Osteocyte (in vitro differentiated cells): ENCODE results near the gene ANKRD13D. TPM values are rescaled to one million over a fixed set of nuclear protein-coding genes. Genes with fewer than 3 reads are reported as not detected.
A peak's percentile ranks its signal among the peaks of the same experiment; 100 is the strongest.

Experiments used
- DNase-seq: peaks from one replicate; pipeline ENCODE4 v3.0.0; 2021; ENCODE audit warnings: mixed read lengths; ENCODE audit not compliant: unreplicated experiment; ENCODE audit errors: extremely low spot score
- H3K27ac Mint-ChIP-seq: one replicate; pipeline ENCODE4 v1.8.0; 2021; ENCODE audit warnings: mild to moderate bottlenecking, mixed read lengths; ENCODE audit not compliant: unreplicated experiment
- H3K27me3 Mint-ChIP-seq: one replicate; pipeline ENCODE4 v1.8.0; 2021; ENCODE audit warnings: mixed read lengths; ENCODE audit not compliant: unreplicated experiment
- H3K36me3 Mint-ChIP-seq: one replicate; pipeline ENCODE4 v1.8.0; 2021; ENCODE audit warnings: mixed read lengths; ENCODE audit not compliant: unreplicated experiment
- H3K4me1 Mint-ChIP-seq: one replicate; pipeline ENCODE4 v1.8.0; 2021; ENCODE audit warnings: mixed read lengths; ENCODE audit not compliant: unreplicated experiment
- H3K4me3 Mint-ChIP-seq: one replicate; pipeline ENCODE4 v1.8.0; 2021; ENCODE audit warnings: mild to moderate bottlenecking, moderate library complexity, mixed read lengths; ENCODE audit not compliant: unreplicated experiment
- H3K9me3 Mint-ChIP-seq: one replicate; pipeline ENCODE4 v1.8.0; 2021; ENCODE audit warnings: mixed read lengths; ENCODE audit not compliant: unreplicated experiment
- total RNA-seq: library from RNA; stranded (reverse); gene quantifications from 2 replicates; pipeline ENCODE4 v1.2.1, GENCODE V29; 2021
- TF ChIP-seq, protein P1 (sequence below): fragments of 200-600 bp; sonication (generic); IDR thresholded peaks from 2 replicates; pipeline ENCODE4 v1.5.0; 2021; ENCODE audit warnings: antibody characterized with exemption, mild to moderate bottlenecking, moderate library complexity

The ANKRD13D gene
- total RNA-seq, 1 donor from 2014 or later = 56.2 TPM

DNA sequence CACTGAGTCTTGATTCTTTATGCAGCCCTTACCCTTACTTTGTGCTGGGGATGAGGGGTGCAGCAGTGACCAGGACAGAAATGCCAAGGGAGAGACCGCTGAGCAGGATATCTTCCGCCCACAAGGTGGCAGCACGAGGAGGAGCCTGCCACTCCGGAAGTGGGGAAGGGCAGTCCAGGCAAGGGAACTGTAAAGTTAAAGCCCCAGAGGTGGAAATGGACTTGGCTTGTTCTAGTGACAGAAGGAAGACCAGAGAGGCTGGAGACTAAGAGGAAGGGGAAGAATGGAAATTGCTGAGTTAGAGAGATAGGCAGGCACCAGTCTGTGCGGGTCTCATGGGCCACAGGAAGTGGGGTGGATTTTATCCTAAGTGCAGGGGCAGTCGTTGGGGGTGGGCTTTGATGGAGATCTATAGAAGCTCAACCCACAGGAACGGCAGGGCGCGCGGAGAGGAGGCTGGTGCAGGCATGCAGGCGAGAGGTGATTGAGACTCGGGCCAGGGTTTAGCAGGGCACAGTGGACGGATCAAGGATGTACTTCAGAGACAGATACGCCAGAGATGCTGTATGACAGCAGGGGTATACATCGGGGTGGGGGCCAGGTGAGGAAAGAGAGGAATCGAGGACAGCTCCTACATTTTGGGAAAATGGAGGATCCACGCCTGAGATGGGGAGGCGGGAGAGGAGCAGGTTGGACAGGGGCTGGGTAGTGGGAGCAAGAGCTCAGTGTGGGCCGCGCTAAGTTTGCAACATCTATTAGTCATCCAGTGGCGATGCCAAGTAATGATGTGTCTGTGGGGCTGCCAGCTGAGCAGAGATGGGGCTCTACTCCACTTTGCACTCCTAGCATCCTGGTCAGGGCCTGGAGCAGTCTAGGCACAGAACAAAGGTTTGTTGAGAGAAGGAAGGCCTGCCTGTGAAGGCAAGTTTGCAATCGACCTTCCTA is 26.1 kb upstream of the ANKRD13D start:
- H3K4me1 Mint-ChIP-seq = peaks cover 30% of the 10 kb centered on the region
- no peaks in the 10 kb centered on the region for H3K36me3 Mint-ChIP-seq
- H3K27ac Mint-ChIP-seq = peak overlapping the region; percentile 67
- no peaks in the 10 kb centered on the region for H3K27me3 Mint-ChIP-seq
- DNase-seq = peak; percentile 94
- no peaks in the 10 kb centered on the region for H3K9me3 Mint-ChIP-seq
- TF ChIP-seq, protein P1, sequence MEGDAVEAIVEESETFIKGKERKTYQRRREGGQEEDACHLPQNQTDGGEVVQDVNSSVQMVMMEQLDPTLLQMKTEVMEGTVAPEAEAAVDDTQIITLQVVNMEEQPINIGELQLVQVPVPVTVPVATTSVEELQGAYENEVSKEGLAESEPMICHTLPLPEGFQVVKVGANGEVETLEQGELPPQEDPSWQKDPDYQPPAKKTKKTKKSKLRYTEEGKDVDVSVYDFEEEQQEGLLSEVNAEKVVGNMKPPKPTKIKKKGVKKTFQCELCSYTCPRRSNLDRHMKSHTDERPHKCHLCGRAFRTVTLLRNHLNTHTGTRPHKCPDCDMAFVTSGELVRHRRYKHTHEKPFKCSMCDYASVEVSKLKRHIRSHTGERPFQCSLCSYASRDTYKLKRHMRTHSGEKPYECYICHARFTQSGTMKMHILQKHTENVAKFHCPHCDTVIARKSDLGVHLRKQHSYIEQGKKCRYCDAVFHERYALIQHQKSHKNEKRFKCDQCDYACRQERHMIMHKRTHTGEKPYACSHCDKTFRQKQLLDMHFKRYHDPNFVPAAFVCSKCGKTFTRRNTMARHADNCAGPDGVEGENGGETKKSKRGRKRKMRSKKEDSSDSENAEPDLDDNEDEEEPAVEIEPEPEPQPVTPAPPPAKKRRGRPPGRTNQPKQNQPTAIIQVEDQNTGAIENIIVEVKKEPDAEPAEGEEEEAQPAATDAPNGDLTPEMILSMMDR = peak; percentile 91
- peak overlapping the region; percentile 67 for H3K4me3 Mint-ChIP-seq

DNA sequence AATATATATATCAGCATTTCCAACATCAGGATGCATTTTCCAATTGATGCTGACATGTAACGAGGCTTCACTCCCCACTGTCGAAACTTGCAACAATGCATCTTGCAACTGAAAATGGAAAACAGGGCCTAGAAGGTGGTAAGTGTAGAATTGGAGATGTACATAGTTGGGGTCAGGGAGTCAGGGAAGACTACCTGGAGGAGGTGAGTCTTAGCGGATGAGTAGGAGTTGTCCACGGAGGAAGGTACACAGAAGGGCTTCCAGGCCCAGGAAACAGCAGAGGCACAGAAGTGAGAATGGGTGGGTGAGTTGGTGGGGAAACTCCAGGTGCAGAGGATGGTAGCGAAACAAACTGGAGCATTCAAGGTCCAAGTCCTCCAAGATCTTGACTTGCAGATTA is 24.8 kb upstream of the ANKRD13D start:
- H3K27ac Mint-ChIP-seq = no peak overlapping the region
- no peak for DNase-seq
- H3K4me1 Mint-ChIP-seq = peaks cover 38% of the 10 kb centered on the region
- no peak overlapping the region for H3K4me3 Mint-ChIP-seq
- no peaks in the 10 kb centered on the region for H3K27me3 Mint-ChIP-seq
- TF ChIP-seq, protein P1 = no peak
- H3K9me3 Mint-ChIP-seq = no peaks in the 10 kb centered on the region
- H3K36me3 Mint-ChIP-seq = no peaks in the 10 kb centered on the region

DNA sequence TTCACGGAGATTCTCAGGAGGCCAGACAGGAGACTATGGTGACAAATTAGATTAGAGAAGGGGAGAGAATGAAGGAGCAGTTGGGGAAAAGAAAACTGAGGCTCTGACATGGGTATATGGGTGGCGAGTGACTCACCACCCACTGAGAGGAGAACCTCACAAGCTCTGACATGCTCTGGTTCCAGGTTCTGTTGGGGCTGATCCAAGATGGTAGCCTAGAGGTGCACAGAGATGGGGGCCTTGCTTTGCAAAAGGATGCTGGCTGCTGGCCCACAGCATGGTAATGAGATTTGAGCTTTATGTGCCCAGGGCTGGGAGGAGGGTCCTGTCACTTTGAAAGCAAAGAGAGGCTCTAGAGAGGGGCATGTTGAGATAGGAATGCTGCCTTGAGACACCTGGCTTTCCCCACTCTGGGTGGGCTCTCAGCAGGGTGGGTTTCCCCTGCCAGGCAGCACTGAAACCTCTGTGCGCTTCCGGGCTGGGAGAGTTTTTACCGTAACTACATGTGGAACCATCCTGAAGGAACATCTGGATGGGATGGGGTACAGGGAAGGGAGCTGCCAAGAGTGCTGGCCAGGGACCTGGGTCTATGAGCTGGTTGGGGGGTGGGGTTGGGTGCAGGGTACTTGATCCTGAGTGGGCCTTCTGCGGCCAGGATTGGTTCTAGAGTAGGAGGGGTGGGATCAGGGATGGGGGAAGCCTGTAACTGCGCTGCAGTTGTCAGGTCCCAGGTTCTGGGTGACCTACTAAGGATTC is 24.0 kb upstream of the ANKRD13D start:
- H3K4me3 Mint-ChIP-seq = peak overlapping the region; percentile 60
- H3K27me3 Mint-ChIP-seq = no peaks in the 10 kb centered on the region
- TF ChIP-seq, protein P1 = no peak
- peak overlapping the region; percentile 48 for H3K27ac Mint-ChIP-seq
- H3K9me3 Mint-ChIP-seq = no peaks in the 10 kb centered on the region
- peaks cover 45% of the 10 kb centered on the region for H3K4me1 Mint-ChIP-seq
- DNase-seq = no peak
- H3K36me3 Mint-ChIP-seq = no peaks in the 10 kb centered on the region

DNA sequence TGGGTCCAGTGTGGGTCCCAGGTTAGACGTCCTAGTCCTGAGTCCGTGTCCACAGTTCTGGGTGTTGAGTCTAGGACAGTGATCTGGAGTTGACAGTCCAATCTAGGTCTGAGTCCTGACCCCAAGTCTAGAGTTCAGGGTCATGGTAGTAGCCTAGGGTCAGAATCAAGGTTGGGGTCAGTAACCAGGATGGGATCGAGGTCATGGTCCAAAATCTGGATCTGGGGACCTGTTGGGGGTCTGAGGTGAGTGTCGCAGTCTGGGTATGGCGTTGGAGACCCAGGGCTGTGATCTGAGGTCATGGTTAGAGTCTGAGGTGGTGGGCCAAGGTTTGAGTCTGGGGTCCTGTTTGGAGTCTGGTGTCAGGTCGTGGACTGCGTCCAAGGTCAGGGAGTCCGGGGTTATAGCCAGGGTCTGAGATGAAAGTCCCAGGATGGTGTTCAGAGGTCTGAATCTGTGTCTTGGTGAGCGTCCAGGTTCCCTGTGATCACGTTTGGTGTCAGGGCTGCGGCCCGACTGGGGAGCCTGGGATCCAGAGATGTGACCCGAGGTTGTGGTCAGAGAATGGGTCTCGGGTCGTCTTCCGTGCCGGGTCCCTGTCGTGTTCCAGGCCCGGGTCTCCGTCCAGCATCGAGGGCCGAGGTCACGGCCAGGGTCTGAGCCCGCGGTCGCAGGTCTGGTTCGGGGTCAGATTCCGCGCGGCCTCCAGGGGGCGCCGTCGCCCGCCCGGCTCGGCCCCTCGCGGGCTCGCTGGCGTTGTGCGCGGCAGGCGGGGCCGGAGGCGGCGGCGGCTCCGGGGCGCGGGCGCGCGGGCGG is 23.3 kb upstream of the ANKRD13D start:
- H3K36me3 Mint-ChIP-seq = no peaks in the 10 kb centered on the region
- no peaks in the 10 kb centered on the region for H3K27me3 Mint-ChIP-seq
- no peaks in the 10 kb centered on the region for H3K9me3 Mint-ChIP-seq
- peak; percentile 92 for DNase-seq
- H3K4me3 Mint-ChIP-seq = peak overlapping the region; percentile 72
- peak overlapping the region; percentile 78 for H3K27ac Mint-ChIP-seq
- peaks cover 52% of the 10 kb centered on the region for H3K4me1 Mint-ChIP-seq
- TF ChIP-seq, protein P1 = peak; percentile 77
